ENCODE results near the gene FAM9C. TPM values are rescaled to one million over a fixed set of nuclear protein-coding genes. Genes with fewer than 3 reads are reported as not detected.

Gene FAM9C
- total and polyA plus RNA-seq, 9 of the 15 experiments (the other 6 are each of a cell fraction or from before 2014, with no cell fraction given): not detected

GRCh38 chrX:13046141-13046855 lies 1.9 kb upstream of the FAM9C start:
- POLR2A ChIA-PET: no interaction called here
- Histone ChIP-seq H2AFZ (ENCODE audit: low read depth, low read length) (no peak overlapping the region), H4K20me1 (replicated peaks; ENCODE audit: control insufficient read depth, insufficient read depth, low read length) (no peaks in the 10 kb centered on the region), H3K9ac (ENCODE audit: insufficient read depth in 1 of 2, low read depth in 2 of 2, low read length in 2 of 2) (no peak overlapping the region), H3K4me1 (replicated peaks in 1 of 2; ENCODE audit: control insufficient read depth in 2 of 2, insufficient read depth in 2 of 2, low read length in 2 of 2) (peaks cover 0 to 9% of the 10 kb centered on the region in 2 experiments; a peak in 2 of 5 replicates), H3K27me3 (ENCODE audit: control insufficient read depth in 2 of 2, insufficient read depth in 2 of 2, low read length in 2 of 2) (no peaks in the 10 kb centered on the region), H3K36me3 (ENCODE audit: control insufficient read depth, insufficient read depth, low read length) (no peaks in the 10 kb centered on the region), H3K4me3 (no peak overlapping the region), H3K9me3 (replicated peaks; ENCODE audit: control insufficient read depth, insufficient read depth, low read depth, low read length) (no peaks in the 10 kb centered on the region), H3K4me2 (ENCODE audit: insufficient read depth, low read length) (no peak overlapping the region), H3K27ac (ENCODE audit: extremely low read depth, low read depth, low read length) (no peak overlapping the region), H3K9me1 (ENCODE audit: control insufficient read depth, insufficient read depth, low read length) (no peaks in the 10 kb centered on the region), H3K79me2 (ENCODE audit: control insufficient read depth, insufficient read depth, low read length) (no peaks in the 10 kb centered on the region)
- no peak for ATAC-seq
- intact Hi-C loops (cut with micrococcal nuclease): no loop called here
- 100% methylated on average over 1 of the region's 1 CpG for WGBS (ENCODE audit: insufficient coverage, low coverage, missing lambda C conversion rate)
- DNase-seq (ENCODE audit: extremely low read depth in 1 of 4, low spot score in 3 of 4): no peak
- CTCF ChIA-PET (ENCODE audit: low intra/inter-chr PET ratio): no interaction called here
- in situ Hi-C loops (cut with MboI): no loop called here
- FAIRE-seq: no peak
- BruUV-seq (replicated peaks): no TSS peak
- TF ChIP-seq KAT7 (CRISPR knock-in tag; IDR thresholded peaks at IDR 0.05; ENCODE audit: borderline replicate concordance) (no peak), ZNF165 (CRISPR knock-in tag; IDR thresholded peaks at IDR 0.05; ENCODE audit: borderline replicate concordance) (no peak), IFI16 (CRISPR knock-in tag; IDR thresholded peaks at IDR 0.05) (no peak), SP2 (IDR thresholded peaks at IDR 0.05; ENCODE audit: extremely low read depth, low read depth, low read length, poor library complexity, severe bottlenecking) (no peak), ZBTB5 (IDR thresholded peaks at IDR 0.05) (no peak), ZBTB11 (CRISPR knock-in tag; IDR thresholded peaks at IDR 0.05) (no peak), GTF3C2 (IDR thresholded peaks at IDR 0.05; ENCODE audit: borderline replicate concordance, extremely low read depth, insufficient read length) (no peak), CREBBP (IDR thresholded peaks at IDR 0.05; ENCODE audit: low read depth, low read length) (no peak), SMAD3 (CRISPR knock-in tag; conservative IDR thresholded peaks at IDR 0.05) (no peak), RBM14 (IDR thresholded peaks at IDR 0.05; ENCODE audit: borderline replicate concordance, insufficient read depth, low read depth, low read length) (no peak), ZNF77 (CRISPR knock-in tag; IDR thresholded peaks at IDR 0.05) (no peak), ETV6 (IDR thresholded peaks at IDR 0.05; ENCODE audit: borderline replicate concordance in 1 of 2, low read depth in 2 of 2, low read length in 1 of 2) (no peak), ETV6 (CRISPR knock-in tag; IDR thresholded peaks at IDR 0.05; ENCODE audit: borderline replicate concordance) (no peak)
